Measurements from ENCODE around the gene PDPN. TPM values are rescaled to one million over a fixed set of nuclear protein-coding genes. Genes with fewer than 3 reads are reported as not detected.

The PDPN gene
- total RNA-seq, 2 donors from 2014 or later, result 29.9 to 43.2 TPM

DNA sequence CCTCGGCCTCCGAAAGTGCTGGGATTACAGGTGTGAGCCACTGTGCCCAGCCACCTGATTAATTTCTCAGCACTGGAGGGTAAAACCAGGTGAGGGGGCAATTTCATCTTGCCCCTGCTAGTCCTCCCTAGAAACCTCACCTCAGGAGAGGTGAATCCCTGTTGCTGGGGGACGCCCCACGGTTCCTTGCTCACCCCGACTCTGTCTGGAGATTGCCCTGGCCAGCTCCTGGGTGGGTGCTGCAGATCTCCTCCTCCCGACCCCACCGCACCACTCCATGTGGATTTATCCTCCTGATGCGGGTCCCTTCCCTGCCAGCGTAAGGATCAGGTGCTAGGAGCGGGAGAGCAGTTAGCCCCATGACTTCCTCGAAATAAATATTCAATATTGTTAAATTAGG lies 34.9 kb downstream of the PDPN start:
- Histone ChIP-seq H3K27me3 (ENCODE audit: control insufficient read depth, insufficient read depth, low read length, poor library complexity, severe bottlenecking) (no peaks in the 10 kb centered on the region), H3K9me3 (ENCODE audit: control insufficient read depth, low read length) (no peaks in the 10 kb centered on the region), H3K27ac (ENCODE audit: low read depth, low read length) (no peak overlapping the region), H3K4me1 (ENCODE audit: control insufficient read depth, insufficient read depth, low read length) (no peaks in the 10 kb centered on the region), H3K36me3 (ENCODE audit: control insufficient read depth, insufficient read depth, low read length) (no peaks in the 10 kb centered on the region), H3K4me3 (ENCODE audit: low read length) (no peak overlapping the region), H3K9ac (ENCODE audit: extremely low read depth, low read length, poor library complexity, severe bottlenecking) (no peak overlapping the region)
- no peaks in the 10 kb centered on the region for H3K27me3 Mint-ChIP-seq (ENCODE audit: insufficient read depth)
- H3K27ac Mint-ChIP-seq, result no peak overlapping the region
- DNase-seq, result no peak
- TF ChIP-seq CTCF (conservative IDR thresholded peaks at IDR 0.05), result no peak
- H3K4me3 Mint-ChIP-seq, result no peak overlapping the region
- peaks cover 17% of the 10 kb centered on the region for H3K36me3 Mint-ChIP-seq (ENCODE audit: low read depth)
- no peaks in the 10 kb centered on the region for H3K4me1 Mint-ChIP-seq
- no peaks in the 10 kb centered on the region for H3K9me3 Mint-ChIP-seq
- 94 to 95% methylated on average over 9 to 11 of the region's 11 CpGs for WGBS, 2 experiments (ENCODE audit: insufficient coverage in 1 of 2, insufficient read length in 1 of 2)

GRCh38 chr1:13619909-13620308 lies 36.3 kb downstream of the PDPN start:
- Mint-ChIP-seq H3K27me3 (ENCODE audit: insufficient read depth) (no peaks in the 10 kb centered on the region), H3K9me3 (no peaks in the 10 kb centered on the region), H3K4me1 (no peaks in the 10 kb centered on the region), H3K36me3 (ENCODE audit: low read depth) (peaks cover 11% of the 10 kb centered on the region), H3K27ac (no peak overlapping the region), H3K4me3 (no peak overlapping the region)
- H3K9me3 ChIP-seq (ENCODE audit: control insufficient read depth, low read length), result no peaks in the 10 kb centered on the region
- H3K27me3 ChIP-seq (ENCODE audit: control insufficient read depth, insufficient read depth, low read length, poor library complexity, severe bottlenecking), result no peaks in the 10 kb centered on the region
- H3K36me3 ChIP-seq (ENCODE audit: control insufficient read depth, insufficient read depth, low read length), result no peaks in the 10 kb centered on the region
- no peak overlapping the region for H3K4me3 ChIP-seq (ENCODE audit: low read length)
- TF ChIP-seq CTCF (conservative IDR thresholded peaks at IDR 0.05), result no peak
- DNase-seq, result no peak
- no peaks in the 10 kb centered on the region for H3K4me1 ChIP-seq (ENCODE audit: control insufficient read depth, insufficient read depth, low read length)
- H3K27ac ChIP-seq (ENCODE audit: low read depth, low read length), result no peak overlapping the region
- 78 to 79% methylated on average over 8 of the region's 8 CpGs for WGBS, 2 experiments (ENCODE audit: insufficient coverage in 1 of 2, insufficient read length in 1 of 2)
- no peak overlapping the region for H3K9ac ChIP-seq (ENCODE audit: extremely low read depth, low read length, poor library complexity, severe bottlenecking)

GRCh38 chr1:13620825-13621224 lies 37.2 kb downstream of the PDPN start:
- Histone ChIP-seq H3K4me1 (ENCODE audit: control insufficient read depth, insufficient read depth, low read length) (no peaks in the 10 kb centered on the region), H3K9ac (ENCODE audit: extremely low read depth, low read length, poor library complexity, severe bottlenecking) (no peak overlapping the region), H3K36me3 (ENCODE audit: control insufficient read depth, insufficient read depth, low read length) (no peaks in the 10 kb centered on the region), H3K27ac (ENCODE audit: low read depth, low read length) (no peak overlapping the region), H3K4me3 (ENCODE audit: low read length) (no peak overlapping the region), H3K27me3 (ENCODE audit: control insufficient read depth, insufficient read depth, low read length, poor library complexity, severe bottlenecking) (no peaks in the 10 kb centered on the region), H3K9me3 (ENCODE audit: control insufficient read depth, low read length) (no peaks in the 10 kb centered on the region)
- Mint-ChIP-seq H3K9me3 (no peaks in the 10 kb centered on the region), H3K4me1 (no peaks in the 10 kb centered on the region), H3K27me3 (ENCODE audit: insufficient read depth) (no peaks in the 10 kb centered on the region), H3K4me3 (no peak overlapping the region), H3K36me3 (ENCODE audit: low read depth) (peaks cover 4% of the 10 kb centered on the region), H3K27ac (no peak overlapping the region)
- no peak for TF ChIP-seq CTCF (conservative IDR thresholded peaks at IDR 0.05)
- no peak for DNase-seq
- WGBS, 2 experiments (ENCODE audit: insufficient coverage in 1 of 2, insufficient read length in 1 of 2), result 90 to 92% methylated on average over 1 to 5 of the region's 5 CpGs
